GM23338 (cell line): ENCODE data around the gene ZNF740.

Experiments used
- CREB1 ChIP-seq: fragments of 250-450 bp; sonication (Bioruptor Pico); IDR thresholded peaks from 2 replicates; pipeline ENCODE4 v1.5.0; 2020; ENCODE audit warnings: low read depth, mild to moderate bottlenecking, moderate library complexity
- EZH2 ChIP-seq: fragments of 200-600 bp; sonication (generic); IDR thresholded peaks from one replicate; pipeline ENCODE4 v1.8.0; 2017; ENCODE audit warnings: antibody characterized with exemption, mild to moderate bottlenecking, low read depth; ENCODE audit not compliant: unreplicated experiment
- EZH2phosphoT487 ChIP-seq: fragments of 200-600 bp; sonication (generic); IDR thresholded peaks from one replicate; pipeline ENCODE4 v1.8.1; 2018; ENCODE audit warnings: antibody characterized with exemption; ENCODE audit not compliant: unreplicated experiment
- JUNB ChIP-seq: IDR thresholded peaks from one replicate; pipeline ENCODE4 v1.6.1; 2016; ENCODE audit warnings: antibody characterized with exemption; ENCODE audit not compliant: unreplicated experiment
- NANOG ChIP-seq: IDR thresholded peaks from 2 replicates; pipeline ENCODE4 v1.6.1; 2016; ENCODE audit warnings: antibody characterized with exemption, borderline replicate concordance
- POLR2AphosphoS5 ChIP-seq: IDR thresholded peaks from 2 replicates; pipeline ENCODE4 v1.6.1; 2016; ENCODE audit warnings: antibody characterized with exemption, low read depth
- STAT1 ChIP-seq: IDR thresholded peaks from one replicate; pipeline ENCODE4 v1.6.1; 2016; ENCODE audit warnings: antibody characterized with exemption; ENCODE audit not compliant: unreplicated experiment
- TF ChIP-seq, protein P1 (sequence below), 2 experiments: fragments of 200-600 bp in 1 of 2; sonication (generic) in 1 of 2; conservative IDR thresholded peaks; 2 replicates each; pipeline versions ENCODE4 v1.5.1 to v1.6.1; 2016 to 2017; ENCODE audit warnings: antibody characterized with exemption in 2 of 2, low read depth in 2 of 2, mild to moderate bottlenecking in 2 of 2, moderate library complexity in 1 of 2
- TF ChIP-seq, protein P2 (sequence below): IDR thresholded peaks from one replicate; pipeline ENCODE4 v1.6.1; 2018; ENCODE audit warnings: antibody characterized with exemption; ENCODE audit not compliant: unreplicated experiment
- TF ChIP-seq, protein P3 (sequence below): fragments of 250-450 bp; sonication (Bioruptor Pico); IDR thresholded peaks from 2 replicates; pipeline ENCODE4 v1.5.0; 2020; ENCODE audit warnings: mild to moderate bottlenecking, moderate library complexity

DNA sequence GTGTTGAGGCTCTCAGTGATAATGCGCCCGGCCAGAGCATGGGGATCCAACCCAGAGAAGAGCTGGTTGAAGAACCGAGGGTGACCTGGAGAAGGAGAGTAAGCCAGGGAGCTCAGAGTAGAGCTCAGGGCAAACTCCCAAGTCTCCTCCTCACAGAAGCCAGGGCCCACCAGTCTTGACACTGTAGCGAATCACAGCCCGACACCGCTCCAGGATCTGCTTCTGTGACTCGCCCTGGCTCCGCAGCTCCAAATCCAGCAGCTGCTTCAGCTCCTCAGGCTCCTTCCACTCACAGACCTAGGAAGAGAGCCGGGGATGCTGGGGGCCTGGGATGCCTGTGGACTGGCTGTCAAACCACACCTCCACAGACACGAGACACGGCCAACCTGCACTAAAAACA is 8.2 kb upstream of the ZNF740 start:
- TF ChIP-seq, protein P1, sequence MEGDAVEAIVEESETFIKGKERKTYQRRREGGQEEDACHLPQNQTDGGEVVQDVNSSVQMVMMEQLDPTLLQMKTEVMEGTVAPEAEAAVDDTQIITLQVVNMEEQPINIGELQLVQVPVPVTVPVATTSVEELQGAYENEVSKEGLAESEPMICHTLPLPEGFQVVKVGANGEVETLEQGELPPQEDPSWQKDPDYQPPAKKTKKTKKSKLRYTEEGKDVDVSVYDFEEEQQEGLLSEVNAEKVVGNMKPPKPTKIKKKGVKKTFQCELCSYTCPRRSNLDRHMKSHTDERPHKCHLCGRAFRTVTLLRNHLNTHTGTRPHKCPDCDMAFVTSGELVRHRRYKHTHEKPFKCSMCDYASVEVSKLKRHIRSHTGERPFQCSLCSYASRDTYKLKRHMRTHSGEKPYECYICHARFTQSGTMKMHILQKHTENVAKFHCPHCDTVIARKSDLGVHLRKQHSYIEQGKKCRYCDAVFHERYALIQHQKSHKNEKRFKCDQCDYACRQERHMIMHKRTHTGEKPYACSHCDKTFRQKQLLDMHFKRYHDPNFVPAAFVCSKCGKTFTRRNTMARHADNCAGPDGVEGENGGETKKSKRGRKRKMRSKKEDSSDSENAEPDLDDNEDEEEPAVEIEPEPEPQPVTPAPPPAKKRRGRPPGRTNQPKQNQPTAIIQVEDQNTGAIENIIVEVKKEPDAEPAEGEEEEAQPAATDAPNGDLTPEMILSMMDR (conservative IDR thresholded peaks at IDR 0.05; ENCODE audit: low read depth in 2 of 2), result no peak
- TF ChIP-seq POLR2AphosphoS5 (no peak), EZH2phosphoT487 (no peak), EZH2 (no peak), CREB1 (CRISPR knock-in tag) (no peak), STAT1 (no peak), JUNB (no peak), NANOG (no peak)
- TF ChIP-seq, protein P2, sequence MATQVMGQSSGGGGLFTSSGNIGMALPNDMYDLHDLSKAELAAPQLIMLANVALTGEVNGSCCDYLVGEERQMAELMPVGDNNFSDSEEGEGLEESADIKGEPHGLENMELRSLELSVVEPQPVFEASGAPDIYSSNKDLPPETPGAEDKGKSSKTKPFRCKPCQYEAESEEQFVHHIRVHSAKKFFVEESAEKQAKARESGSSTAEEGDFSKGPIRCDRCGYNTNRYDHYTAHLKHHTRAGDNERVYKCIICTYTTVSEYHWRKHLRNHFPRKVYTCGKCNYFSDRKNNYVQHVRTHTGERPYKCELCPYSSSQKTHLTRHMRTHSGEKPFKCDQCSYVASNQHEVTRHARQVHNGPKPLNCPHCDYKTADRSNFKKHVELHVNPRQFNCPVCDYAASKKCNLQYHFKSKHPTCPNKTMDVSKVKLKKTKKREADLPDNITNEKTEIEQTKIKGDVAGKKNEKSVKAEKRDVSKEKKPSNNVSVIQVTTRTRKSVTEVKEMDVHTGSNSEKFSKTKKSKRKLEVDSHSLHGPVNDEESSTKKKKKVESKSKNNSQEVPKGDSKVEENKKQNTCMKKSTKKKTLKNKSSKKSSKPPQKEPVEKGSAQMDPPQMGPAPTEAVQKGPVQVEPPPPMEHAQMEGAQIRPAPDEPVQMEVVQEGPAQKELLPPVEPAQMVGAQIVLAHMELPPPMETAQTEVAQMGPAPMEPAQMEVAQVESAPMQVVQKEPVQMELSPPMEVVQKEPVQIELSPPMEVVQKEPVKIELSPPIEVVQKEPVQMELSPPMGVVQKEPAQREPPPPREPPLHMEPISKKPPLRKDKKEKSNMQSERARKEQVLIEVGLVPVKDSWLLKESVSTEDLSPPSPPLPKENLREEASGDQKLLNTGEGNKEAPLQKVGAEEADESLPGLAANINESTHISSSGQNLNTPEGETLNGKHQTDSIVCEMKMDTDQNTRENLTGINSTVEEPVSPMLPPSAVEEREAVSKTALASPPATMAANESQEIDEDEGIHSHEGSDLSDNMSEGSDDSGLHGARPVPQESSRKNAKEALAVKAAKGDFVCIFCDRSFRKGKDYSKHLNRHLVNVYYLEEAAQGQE, result no peak
- TF ChIP-seq, protein P3, sequence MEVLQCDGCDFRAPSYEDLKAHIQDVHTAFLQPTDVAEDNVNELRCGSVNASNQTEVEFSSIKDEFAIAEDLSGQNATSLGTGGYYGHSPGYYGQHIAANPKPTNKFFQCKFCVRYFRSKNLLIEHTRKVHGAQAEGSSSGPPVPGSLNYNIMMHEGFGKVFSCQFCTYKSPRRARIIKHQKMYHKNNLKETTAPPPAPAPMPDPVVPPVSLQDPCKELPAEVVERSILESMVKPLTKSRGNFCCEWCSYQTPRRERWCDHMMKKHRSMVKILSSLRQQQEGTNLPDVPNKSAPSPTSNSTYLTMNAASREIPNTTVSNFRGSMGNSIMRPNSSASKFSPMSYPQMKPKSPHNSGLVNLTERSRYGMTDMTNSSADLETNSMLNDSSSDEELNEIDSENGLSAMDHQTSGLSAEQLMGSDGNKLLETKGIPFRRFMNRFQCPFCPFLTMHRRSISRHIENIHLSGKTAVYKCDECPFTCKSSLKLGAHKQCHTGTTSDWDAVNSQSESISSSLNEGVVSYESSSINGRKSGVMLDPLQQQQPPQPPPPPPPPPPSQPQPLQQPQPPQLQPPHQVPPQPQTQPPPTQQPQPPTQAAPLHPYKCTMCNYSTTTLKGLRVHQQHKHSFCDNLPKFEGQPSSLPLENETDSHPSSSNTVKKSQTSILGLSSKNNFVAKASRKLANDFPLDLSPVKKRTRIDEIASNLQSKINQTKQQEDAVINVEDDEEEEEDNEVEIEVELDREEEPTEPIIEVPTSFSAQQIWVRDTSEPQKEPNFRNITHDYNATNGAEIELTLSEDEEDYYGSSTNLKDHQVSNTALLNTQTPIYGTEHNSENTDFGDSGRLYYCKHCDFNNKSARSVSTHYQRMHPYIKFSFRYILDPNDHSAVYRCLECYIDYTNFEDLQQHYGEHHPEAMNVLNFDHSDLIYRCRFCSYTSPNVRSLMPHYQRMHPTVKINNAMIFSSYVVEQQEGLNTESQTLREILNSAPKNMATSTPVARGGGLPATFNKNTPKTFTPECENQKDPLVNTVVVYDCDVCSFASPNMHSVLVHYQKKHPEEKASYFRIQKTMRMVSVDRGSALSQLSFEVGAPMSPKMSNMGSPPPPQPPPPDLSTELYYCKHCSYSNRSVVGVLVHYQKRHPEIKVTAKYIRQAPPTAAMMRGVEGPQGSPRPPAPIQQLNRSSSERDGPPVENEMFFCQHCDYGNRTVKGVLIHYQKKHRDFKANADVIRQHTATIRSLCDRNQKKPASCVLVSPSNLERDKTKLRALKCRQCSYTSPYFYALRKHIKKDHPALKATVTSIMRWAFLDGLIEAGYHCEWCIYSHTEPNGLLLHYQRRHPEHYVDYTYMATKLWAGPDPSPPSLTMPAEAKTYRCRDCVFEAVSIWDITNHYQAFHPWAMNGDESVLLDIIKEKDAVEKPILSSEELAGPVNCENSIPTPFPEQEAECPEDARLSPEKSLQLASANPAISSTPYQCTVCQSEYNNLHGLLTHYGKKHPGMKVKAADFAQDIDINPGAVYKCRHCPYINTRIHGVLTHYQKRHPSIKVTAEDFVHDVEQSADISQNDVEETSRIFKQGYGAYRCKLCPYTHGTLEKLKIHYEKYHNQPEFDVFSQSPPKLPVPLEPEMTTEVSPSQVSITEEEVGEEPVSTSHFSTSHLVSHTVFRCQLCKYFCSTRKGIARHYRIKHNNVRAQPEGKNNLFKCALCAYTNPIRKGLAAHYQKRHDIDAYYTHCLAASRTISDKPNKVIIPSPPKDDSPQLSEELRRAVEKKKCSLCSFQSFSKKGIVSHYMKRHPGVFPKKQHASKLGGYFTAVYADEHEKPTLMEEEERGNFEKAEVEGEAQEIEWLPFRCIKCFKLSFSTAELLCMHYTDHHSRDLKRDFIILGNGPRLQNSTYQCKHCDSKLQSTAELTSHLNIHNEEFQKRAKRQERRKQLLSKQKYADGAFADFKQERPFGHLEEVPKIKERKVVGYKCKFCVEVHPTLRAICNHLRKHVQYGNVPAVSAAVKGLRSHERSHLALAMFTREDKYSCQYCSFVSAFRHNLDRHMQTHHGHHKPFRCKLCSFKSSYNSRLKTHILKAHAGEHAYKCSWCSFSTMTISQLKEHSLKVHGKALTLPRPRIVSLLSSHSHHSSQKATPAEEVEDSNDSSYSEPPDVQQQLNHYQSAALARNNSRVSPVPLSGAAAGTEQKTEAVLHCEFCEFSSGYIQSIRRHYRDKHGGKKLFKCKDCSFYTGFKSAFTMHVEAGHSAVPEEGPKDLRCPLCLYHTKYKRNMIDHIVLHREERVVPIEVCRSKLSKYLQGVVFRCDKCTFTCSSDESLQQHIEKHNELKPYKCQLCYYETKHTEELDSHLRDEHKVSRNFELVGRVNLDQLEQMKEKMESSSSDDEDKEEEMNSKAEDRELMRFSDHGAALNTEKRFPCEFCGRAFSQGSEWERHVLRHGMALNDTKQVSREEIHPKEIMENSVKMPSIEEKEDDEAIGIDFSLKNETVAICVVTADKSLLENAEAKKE (CRISPR knock-in tag), result no peak
